HEK293 (cell line): ENCODE results near the gene DIP2A.

Source experiments
- CTCF ChIA-PET: fragments of 350-600 bp; formaldehyde crosslinking; extraction: SDS; loops from one replicate; lab custom pipeline; 2021; ENCODE audit warnings: antibody characterized with exemption; lab: Yijun Ruan, JAX
- POLR2A ChIA-PET: fragments of 300-600 bp; formaldehyde crosslinking; extraction: SDS; loops from one replicate; lab custom pipeline; 2020; ENCODE audit warnings: antibody characterized with exemption, inconsistent platforms; lab: Yijun Ruan, JAX
- H3K27ac ChIP-seq: fragments of 200-500 bp; sonication (Bioruptor generic); 2 replicates; pipeline ENCODE4 v1.5.1; 2014; ENCODE audit warnings: low read depth, low read length, control low read depth, inconsistent platforms; ENCODE audit errors: extremely low read depth
- H3K36me3 ChIP-seq, 2 experiments: fragments of 200-500 bp in 1 of 2; sonication (Bioruptor generic) in 1 of 2; 1 replicate in 1 of 2; 2 replicates in 1 of 2; pipeline ENCODE4 v1.5.1; 2014 to 2017; ENCODE audit warnings: inconsistent platforms in 2 of 2, low read length in 2 of 2; ENCODE audit not compliant: control insufficient read depth in 2 of 2, insufficient read depth in 1 of 2
- H3K4me1 ChIP-seq: fragments of 200-500 bp; sonication (Bioruptor generic); 2 replicates; pipeline ENCODE4 v1.5.1; 2014; ENCODE audit warnings: mild to moderate bottlenecking, low read length, inconsistent platforms; ENCODE audit not compliant: control insufficient read depth, insufficient read depth
- H3K4me3 ChIP-seq: 2 replicates; pipeline ENCODE4 v1.5.1; 2011; ENCODE audit warnings: low read depth, mild to moderate bottlenecking, control low read depth, low read length, moderate library complexity
- H3K9me3 ChIP-seq: fragments of 200-500 bp; sonication (Bioruptor generic); 2 replicates; pipeline ENCODE4 v1.5.1; 2014; ENCODE audit warnings: low read depth, low read length, inconsistent platforms; ENCODE audit not compliant: control insufficient read depth, insufficient read depth
- FEZF1 ChIP-seq: fragments of 450-650 bp; formaldehyde crosslinking; IDR thresholded peaks from 2 replicates; pipeline ENCODE4 v1.5.1; 2016; ENCODE audit warnings: missing biosample characterization, missing genetic modification characterization
- OVOL3 ChIP-seq: fragments of 450-650 bp; formaldehyde crosslinking; IDR thresholded peaks from 2 replicates; pipeline ENCODE4 v1.5.1; 2016; ENCODE audit warnings: missing biosample characterization, missing genetic modification characterization
- ZBTB8A ChIP-seq: fragments of 450-650 bp; formaldehyde crosslinking; IDR thresholded peaks from 2 replicates; pipeline ENCODE4 v1.5.1; 2016; ENCODE audit warnings: missing biosample characterization, missing genetic modification characterization
- ZNF112 ChIP-seq: fragments of 450-650 bp; formaldehyde crosslinking; IDR thresholded peaks from 2 replicates; pipeline ENCODE4 v1.5.0; 2017; ENCODE audit warnings: missing biosample characterization, missing genetic modification characterization
- ZNF292 ChIP-seq: fragments of 450-650 bp; formaldehyde crosslinking; IDR thresholded peaks from 2 replicates; pipeline ENCODE4 v1.5.1; 2016; ENCODE audit warnings: low read depth, missing biosample characterization, missing genetic modification characterization, borderline replicate concordance
- ZNF335 ChIP-seq: fragments of 450-650 bp; formaldehyde crosslinking; conservative IDR thresholded peaks from 2 replicates; pipeline ENCODE4 v1.5.1; 2016; ENCODE audit warnings: missing biosample characterization, missing genetic modification characterization
- ZNF433 ChIP-seq: fragments of 450-650 bp; formaldehyde crosslinking; IDR thresholded peaks from 2 replicates; pipeline ENCODE4 v1.5.1; 2016; ENCODE audit warnings: missing biosample characterization, missing genetic modification characterization, low read depth
- ZNF510 ChIP-seq: fragments of 450-650 bp; formaldehyde crosslinking; IDR thresholded peaks from 2 replicates; pipeline ENCODE4 v1.5.1; 2018; ENCODE audit warnings: mild to moderate bottlenecking, missing genetic modification characterization, missing biosample characterization; ENCODE audit not compliant: insufficient replicate concordance
- ZNF558 ChIP-seq: fragments of 450-650 bp; formaldehyde crosslinking; IDR thresholded peaks from 2 replicates; pipeline ENCODE4 v1.5.1; 2016; ENCODE audit warnings: missing biosample characterization, missing genetic modification characterization
- ZNF623 ChIP-seq: fragments of 450-650 bp; formaldehyde crosslinking; IDR thresholded peaks from 2 replicates; pipeline ENCODE4 v1.5.1; 2016; ENCODE audit warnings: missing biosample characterization, missing genetic modification characterization
- ZNF626 ChIP-seq: fragments of 450-650 bp; sonication (Bioruptor Pico); formaldehyde crosslinking; IDR thresholded peaks from 2 replicates; pipeline ENCODE4 v1.5.1; 2018; ENCODE audit warnings: missing biosample characterization, missing genetic modification characterization, inconsistent platforms
- ZNF664 ChIP-seq: fragments of 450-650 bp; formaldehyde crosslinking; IDR thresholded peaks from 2 replicates; pipeline ENCODE4 v1.5.1; 2016; ENCODE audit warnings: missing biosample characterization, missing genetic modification characterization
- ZNF76 ChIP-seq: fragments of 450-650 bp; formaldehyde crosslinking; IDR thresholded peaks from 2 replicates; pipeline ENCODE4; 2016; ENCODE audit warnings: low read depth, missing biosample characterization, missing genetic modification characterization, borderline replicate concordance
- ZNF791 ChIP-seq: fragments of 450-650 bp; formaldehyde crosslinking; IDR thresholded peaks from 2 replicates; pipeline ENCODE4 v1.5.1; 2016; ENCODE audit warnings: missing biosample characterization, missing genetic modification characterization
- TF ChIP-seq, protein P1 (sequence below): fragments of 450-650 bp; IDR thresholded peaks from 2 replicates; pipeline ENCODE4 v1.5.1; 2018; ENCODE audit warnings: missing biosample characterization, missing genetic modification characterization
- TF ChIP-seq, protein P2 (sequence below): fragments of 450-650 bp; formaldehyde crosslinking; IDR thresholded peaks from 2 replicates; pipeline ENCODE4 v1.5.1; 2016; ENCODE audit warnings: missing biosample characterization, missing genetic modification characterization
- TF ChIP-seq, protein P3 (sequence below): fragments of 450-650 bp; formaldehyde crosslinking; IDR thresholded peaks from 2 replicates; pipeline ENCODE4 v1.5.1; 2016; ENCODE audit warnings: missing biosample characterization, missing genetic modification characterization, borderline replicate concordance

The DIP2A gene

DNA sequence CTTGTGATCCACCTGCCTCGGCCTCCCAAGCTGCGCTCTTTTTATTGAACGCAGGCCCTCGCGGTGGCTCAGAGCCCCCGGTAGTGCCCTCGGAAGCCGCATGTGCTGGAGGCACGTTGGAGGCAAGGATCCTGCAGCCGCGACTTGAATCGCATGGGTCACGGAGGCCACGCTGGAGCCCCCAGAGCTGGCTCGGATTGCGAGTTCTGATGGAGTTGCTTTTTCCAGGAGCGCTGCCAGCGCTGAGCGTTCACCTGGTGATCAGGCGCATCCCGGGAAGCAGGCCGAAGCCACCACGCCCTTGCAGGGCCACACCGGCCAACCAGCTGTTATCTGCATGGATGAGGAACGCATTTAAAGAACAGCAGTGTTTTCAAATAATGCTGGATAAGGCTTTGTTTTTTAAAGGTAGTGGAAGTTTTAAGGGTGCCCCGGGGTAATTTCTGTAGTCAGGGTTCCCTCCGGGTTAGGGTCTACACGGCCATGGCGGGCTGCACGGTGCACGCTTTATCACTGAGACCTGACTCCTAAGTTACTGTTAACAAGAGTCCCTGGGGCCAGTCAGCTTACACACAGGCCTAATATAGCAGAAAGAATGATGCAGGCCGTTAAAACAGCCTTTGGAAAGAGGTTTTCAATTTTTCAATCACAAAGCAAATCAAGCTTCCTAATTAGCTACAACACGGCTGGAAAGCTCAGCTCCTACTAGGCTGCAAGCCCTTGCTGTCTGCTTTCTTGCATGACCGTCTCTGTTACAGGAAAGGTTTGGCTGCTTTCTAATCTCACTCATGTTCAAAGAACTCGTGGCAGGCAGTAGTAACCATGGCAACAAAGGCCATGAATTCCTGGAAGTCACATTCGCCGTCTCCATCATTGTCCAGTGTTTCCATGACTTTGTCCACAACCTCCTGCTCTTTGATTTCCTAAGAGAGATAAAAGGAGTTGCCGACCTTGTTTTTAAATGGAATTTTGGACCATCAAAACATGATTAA lies 140.2 kb downstream of the DIP2A start:
- TF ChIP-seq ZNF626 (no peak), ZNF510 (tag by site-specific recombination) (no peak), FEZF1 (tag by site-specific recombination) (no peak), ZNF664 (no peak), ZNF112 (tag by site-specific recombination) (no peak), ZNF558 (tag by site-specific recombination) (no peak), ZNF335 (tag by site-specific recombination) (no peak), ZNF623 (tag by site-specific recombination) (no peak), ZBTB8A (no peak), OVOL3 (no peak), ZNF791 (tag by site-specific recombination) (no peak)
- TF ChIP-seq, protein P1, sequence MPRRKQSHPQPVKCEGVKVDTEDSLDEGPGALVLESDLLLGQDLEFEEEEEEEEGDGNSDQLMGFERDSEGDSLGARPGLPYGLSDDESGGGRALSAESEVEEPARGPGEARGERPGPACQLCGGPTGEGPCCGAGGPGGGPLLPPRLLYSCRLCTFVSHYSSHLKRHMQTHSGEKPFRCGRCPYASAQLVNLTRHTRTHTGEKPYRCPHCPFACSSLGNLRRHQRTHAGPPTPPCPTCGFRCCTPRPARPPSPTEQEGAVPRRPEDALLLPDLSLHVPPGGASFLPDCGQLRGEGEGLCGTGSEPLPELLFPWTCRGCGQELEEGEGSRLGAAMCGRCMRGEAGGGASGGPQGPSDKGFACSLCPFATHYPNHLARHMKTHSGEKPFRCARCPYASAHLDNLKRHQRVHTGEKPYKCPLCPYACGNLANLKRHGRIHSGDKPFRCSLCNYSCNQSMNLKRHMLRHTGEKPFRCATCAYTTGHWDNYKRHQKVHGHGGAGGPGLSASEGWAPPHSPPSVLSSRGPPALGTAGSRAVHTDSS: no peak
- TF ChIP-seq, protein P2, sequence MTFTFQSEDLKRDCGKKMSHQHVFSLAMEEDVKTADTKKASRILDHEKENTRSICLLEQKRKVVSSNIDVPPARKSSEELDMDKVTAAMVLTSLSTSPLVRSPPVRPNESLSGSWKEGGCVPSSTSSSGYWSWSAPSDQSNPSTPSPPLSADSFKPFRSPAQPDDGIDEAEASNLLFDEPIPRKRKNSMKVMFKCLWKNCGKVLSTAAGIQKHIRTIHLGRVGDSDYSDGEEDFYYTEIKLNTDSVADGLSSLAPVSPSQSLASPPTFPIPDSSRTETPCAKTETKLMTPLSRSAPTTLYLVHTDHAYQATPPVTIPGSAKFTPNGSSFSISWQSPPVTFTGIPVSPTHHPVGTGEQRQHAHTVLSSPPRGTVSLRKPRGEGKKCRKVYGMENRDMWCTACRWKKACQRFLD (tag by site-specific recombination): no peak
- H3K4me3 ChIP-seq: no peak overlapping the region
- no peaks in the 10 kb centered on the region for H3K36me3 ChIP-seq
- no peaks in the 10 kb centered on the region for H3K9me3 ChIP-seq
- ChIA-PET CTCF (interaction anchor here (0.6 kb wide), 1 partner anchor 51 kb away, joined by 3 read pairs; no protein-coding TSS in a partner anchor), POLR2A (interaction anchor here (0.6 to 1.1 kb wide), 2 partner anchors 37 to 91 kb away, joined by 4 to 9 read pairs; partner anchors contain the start of gene PRMT2)
- H3K4me1 ChIP-seq: no peaks in the 10 kb centered on the region; the same call in 1 of the 2 replicates
- no peak overlapping the region for H3K27ac ChIP-seq

DNA sequence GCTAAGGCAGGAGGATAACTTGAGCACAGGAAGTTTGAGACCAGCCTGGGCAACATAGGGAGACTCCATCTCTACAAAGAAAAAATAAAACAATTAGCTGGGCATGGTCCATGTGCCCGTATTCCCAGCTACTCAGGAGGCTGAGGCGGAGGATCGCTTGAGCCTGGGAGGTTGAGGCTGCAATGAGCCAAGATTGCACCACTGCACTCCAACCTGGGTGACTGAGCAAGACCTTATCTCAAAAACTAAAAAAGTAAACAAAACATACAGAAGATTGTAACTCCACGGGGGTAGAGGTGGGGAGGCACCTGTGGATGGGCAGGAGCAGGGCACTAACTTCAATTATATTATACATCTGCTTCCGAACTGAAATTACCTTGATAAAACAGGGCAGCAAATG lies 141.6 kb downstream of the DIP2A start:
- no peaks in the 10 kb centered on the region; the same call in 1 of the 2 replicates for H3K4me1 ChIP-seq
- no peaks in the 10 kb centered on the region for H3K9me3 ChIP-seq
- no peak overlapping the region for H3K27ac ChIP-seq
- TF ChIP-seq, protein P3, sequence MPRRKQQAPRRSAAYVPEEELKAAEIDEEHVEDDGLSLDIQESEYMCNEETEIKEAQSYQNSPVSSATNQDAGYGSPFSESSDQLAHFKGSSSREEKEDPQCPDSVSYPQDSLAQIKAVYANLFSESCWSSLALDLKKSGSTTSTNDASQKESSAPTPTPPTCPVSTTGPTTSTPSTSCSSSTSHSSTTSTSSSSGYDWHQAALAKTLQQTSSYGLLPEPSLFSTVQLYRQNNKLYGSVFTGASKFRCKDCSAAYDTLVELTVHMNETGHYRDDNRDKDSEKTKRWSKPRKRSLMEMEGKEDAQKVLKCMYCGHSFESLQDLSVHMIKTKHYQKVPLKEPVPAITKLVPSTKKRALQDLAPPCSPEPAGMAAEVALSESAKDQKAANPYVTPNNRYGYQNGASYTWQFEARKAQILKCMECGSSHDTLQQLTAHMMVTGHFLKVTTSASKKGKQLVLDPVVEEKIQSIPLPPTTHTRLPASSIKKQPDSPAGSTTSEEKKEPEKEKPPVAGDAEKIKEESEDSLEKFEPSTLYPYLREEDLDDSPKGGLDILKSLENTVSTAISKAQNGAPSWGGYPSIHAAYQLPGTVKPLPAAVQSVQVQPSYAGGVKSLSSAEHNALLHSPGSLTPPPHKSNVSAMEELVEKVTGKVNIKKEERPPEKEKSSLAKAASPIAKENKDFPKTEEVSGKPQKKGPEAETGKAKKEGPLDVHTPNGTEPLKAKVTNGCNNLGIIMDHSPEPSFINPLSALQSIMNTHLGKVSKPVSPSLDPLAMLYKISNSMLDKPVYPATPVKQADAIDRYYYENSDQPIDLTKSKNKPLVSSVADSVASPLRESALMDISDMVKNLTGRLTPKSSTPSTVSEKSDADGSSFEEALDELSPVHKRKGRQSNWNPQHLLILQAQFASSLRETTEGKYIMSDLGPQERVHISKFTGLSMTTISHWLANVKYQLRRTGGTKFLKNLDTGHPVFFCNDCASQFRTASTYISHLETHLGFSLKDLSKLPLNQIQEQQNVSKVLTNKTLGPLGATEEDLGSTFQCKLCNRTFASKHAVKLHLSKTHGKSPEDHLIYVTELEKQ (tag by site-specific recombination): no peak
- TF ChIP-seq ZNF76 (no peak), ZNF292 (no peak), ZNF433 (tag by site-specific recombination) (no peak)
- no peaks in the 10 kb centered on the region for H3K36me3 ChIP-seq
- no peak overlapping the region for H3K4me3 ChIP-seq
- CTCF ChIA-PET: no interaction called here
- POLR2A ChIA-PET: no interaction called here
